Pancreas (tissue), 10 donors: ENCODE results near the gene PARVA. TPM values are rescaled to one million over a fixed set of nuclear protein-coding genes. Genes with fewer than 3 reads are reported as not detected.

Experiments
- ATAC-seq, 4 donors: fragments of 200-7000 bp; cut with Tn5 transposase; one replicate each; pipeline versions ENCODE4 v1.8.0 to v1.9.1; 2020; ENCODE audit warnings: mild to moderate bottlenecking in 4 of 4, moderate library complexity in 4 of 4
- DNase-seq, 6 donors: peaks; one replicate each; pipeline ENCODE4 v3.0.0-alpha.2; 2020
- FAIRE-seq: peaks from 2 replicates; lab custom pipeline; 2012; peaks lifted over from hg19 to GRCh38; lab: Jason Lieb, UNC
- H3K27ac ChIP-seq, 4 donors: fragments of 200-600 bp; sonication (generic); 1 replicate in 3 of 4; 2 replicates in 1 of 4; pipeline versions ENCODE4 v1.5.0 to v1.8.0; 2020
- H3K27me3 ChIP-seq, 4 donors: fragments of 200-600 bp; one replicate each; pipeline ENCODE4 v1.8.0; 2021
- H3K36me3 ChIP-seq, 3 donors: fragments of 200-600 bp; sonication (generic) in 1 of 3; one replicate each; pipeline versions ENCODE4 v1.5.0 to v1.8.0; 2020 to 2021
- H3K4me1 ChIP-seq, 3 donors: fragments of 200-600 bp; one replicate each; pipeline ENCODE4 v1.8.0; 2021
- H3K4me3 ChIP-seq, 4 donors: fragments of 200-600 bp; sonication (generic) in 2 of 4; one replicate each; pipeline versions ENCODE4 v1.5.0 to v1.8.0; 2020 to 2021
- H3K9me3 ChIP-seq, 4 donors: fragments of 200-600 bp; one replicate each; pipeline ENCODE4 v1.8.0; 2021
- WGBS, 2 donors: extraction: QIAGEN DNeasy Blood & Tissue Kit; methylation state at CpG; one replicate each; pipeline ENCODE4 v1.1.7; 2013; 5-methylcytosine and 5-hydroxymethylcytosine counted together
- intact Hi-C, 3 donors: fragments of 100-400 bp; cut with DNase I; formaldehyde crosslinking; loops; one replicate each; pipeline versions ENCODE4 v1.11.1 to v1.14.2; 2022
- polyA plus RNA-seq, 2 donors: library from polyadenylated mRNA; stranded (reverse); fragments of 200-250 nt; gene quantifications; one replicate each; pipeline ENCODE4 v1.2.3, GENCODE V29; 2013
- total RNA-seq, 6 donors: library from RNA; stranded (reverse); fragmentation: NEBNext Ultra II Directional in 4 of 6; extraction: Animal tissue kit (Norgen Biotek cat#: 25700) in 4 of 6; gene quantifications; one replicate each; pipeline versions ENCODE4 v1.2.1 to v1.2.4, GENCODE V29; 2021 to 2023
- TF ChIP-seq, protein P1 (sequence below), 4 donors: fragments of 200-600 bp; sonication (generic) in 3 of 4; IDR thresholded peaks; one replicate each; pipeline versions ENCODE4 v1.5.0 to v1.8.0; 2021; ENCODE audit warnings: antibody characterized with exemption in 4 of 4
- donor health status: healthy with polysubstance abuse.
- donor health status: DM: no; HTN: no; CAD: no; lungs with moderate emphysema.
- donor health status: DM: no; HTN: no; CAD: no.
- donor health status: control.
- donor health status: control.
- donor health status: Bipolar disorder and iron deficiency.
- donor health status: DM: yes; HTN: yes; CAD: no.
- donor health status: DM: no; HTN: no; CAD: no.
- donor health status: DM: no; HTN: no; CAD: no.
- donor health status: DM: yes; HTN: yes; CAD: no.

Gene PARVA
- total and polyA plus RNA-seq, 8 donors: 12.4 to 61.9 (median 43.1) TPM

DNA sequence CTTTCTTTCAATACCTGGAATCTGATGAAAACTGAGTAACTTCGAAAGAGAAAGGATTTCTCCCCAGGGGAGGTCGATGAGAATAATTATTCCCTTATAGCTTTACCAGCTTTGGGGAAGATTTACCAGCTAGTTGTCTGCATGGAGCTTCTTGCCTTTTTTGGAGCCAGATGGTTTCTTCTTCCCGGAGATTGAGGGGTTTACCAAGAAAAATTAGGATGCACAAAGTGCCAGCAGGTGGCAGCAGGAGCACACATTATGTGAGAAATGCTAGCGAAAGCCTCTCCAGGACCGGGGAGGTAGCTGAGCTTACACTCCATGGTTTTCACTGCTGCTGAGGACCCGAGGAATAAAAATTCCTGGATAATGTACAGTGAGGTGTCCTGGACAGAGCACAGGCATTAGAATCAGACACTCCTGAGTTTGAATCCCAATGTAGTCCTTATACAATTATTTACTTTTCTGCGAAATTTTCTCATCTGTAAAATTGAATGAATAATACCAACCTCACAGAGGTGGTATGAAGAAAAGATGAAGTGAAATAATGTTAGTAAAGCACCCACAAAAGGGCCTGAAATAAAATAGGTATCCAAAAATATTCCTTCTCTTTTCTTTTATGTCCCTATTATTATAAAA, 46.0 kb upstream of the PARVA start:
- peak; percentile 74 to 89 (median 80) for DNase-seq
- H3K4me1 ChIP-seq: peaks cover 0 to 5% (median 3%) of the 10 kb centered on the region in 3 donors
- no peaks in the 10 kb centered on the region for H3K9me3 ChIP-seq
- H3K36me3 ChIP-seq: no peaks in the 10 kb centered on the region
- FAIRE-seq: peak; percentile 69
- H3K27me3 ChIP-seq: no peaks in the 10 kb centered on the region
- H3K27ac ChIP-seq: no peak overlapping the region
- ATAC-seq: peak; percentile 94 to 100 (median 98)
- TF ChIP-seq, protein P1, sequence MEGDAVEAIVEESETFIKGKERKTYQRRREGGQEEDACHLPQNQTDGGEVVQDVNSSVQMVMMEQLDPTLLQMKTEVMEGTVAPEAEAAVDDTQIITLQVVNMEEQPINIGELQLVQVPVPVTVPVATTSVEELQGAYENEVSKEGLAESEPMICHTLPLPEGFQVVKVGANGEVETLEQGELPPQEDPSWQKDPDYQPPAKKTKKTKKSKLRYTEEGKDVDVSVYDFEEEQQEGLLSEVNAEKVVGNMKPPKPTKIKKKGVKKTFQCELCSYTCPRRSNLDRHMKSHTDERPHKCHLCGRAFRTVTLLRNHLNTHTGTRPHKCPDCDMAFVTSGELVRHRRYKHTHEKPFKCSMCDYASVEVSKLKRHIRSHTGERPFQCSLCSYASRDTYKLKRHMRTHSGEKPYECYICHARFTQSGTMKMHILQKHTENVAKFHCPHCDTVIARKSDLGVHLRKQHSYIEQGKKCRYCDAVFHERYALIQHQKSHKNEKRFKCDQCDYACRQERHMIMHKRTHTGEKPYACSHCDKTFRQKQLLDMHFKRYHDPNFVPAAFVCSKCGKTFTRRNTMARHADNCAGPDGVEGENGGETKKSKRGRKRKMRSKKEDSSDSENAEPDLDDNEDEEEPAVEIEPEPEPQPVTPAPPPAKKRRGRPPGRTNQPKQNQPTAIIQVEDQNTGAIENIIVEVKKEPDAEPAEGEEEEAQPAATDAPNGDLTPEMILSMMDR (IDR thresholded peaks at IDR 0.05): peak; percentile 46 to 67 (median 64)
- no peak overlapping the region for H3K4me3 ChIP-seq
- 6 to 7% methylated on average over 7 of the region's 7 CpGs for WGBS, 2 donors
- intact Hi-C loops: no loop called here

- H3K4me3 ChIP-seq: no peak overlapping the region
- no peaks in the 10 kb centered on the region for H3K9me3 ChIP-seq
- DNase-seq (no peak), FAIRE-seq (no peak), ATAC-seq (no peak)
- no peaks in the 10 kb centered on the region for H3K36me3 ChIP-seq
- TF ChIP-seq, protein P1 (IDR thresholded peaks at IDR 0.05): no peak
- H3K4me1 ChIP-seq: no peaks in the 10 kb centered on the region
- WGBS, 2 donors: 69 to 73% methylated on average over 6 of the region's 6 CpGs
- intact Hi-C loops: no loop called here
- H3K27ac ChIP-seq: no peak overlapping the region
- no peaks in the 10 kb centered on the region for H3K27me3 ChIP-seq
Observed at GRCh38 chr11:12343526-12343925, 33.8 kb upstream of the PARVA start.

DNA sequence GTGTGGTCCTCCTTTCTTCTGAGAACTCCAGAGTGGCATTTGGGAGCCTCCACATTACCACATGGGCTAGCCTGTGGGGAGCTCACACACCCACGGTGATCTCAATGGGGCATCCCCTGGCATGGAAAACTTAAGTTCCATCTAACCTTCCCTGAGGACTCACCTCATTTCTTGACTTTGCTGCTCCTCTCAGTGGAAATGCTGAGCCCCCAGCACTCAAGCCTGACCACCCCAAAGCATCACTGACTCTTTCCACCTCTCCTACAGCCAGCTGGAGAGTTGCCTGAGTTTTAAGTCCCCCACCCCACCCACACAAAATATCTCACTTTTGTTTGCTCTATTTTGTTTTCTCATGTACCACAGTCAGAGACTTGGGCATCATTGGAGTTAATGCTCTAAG, 23.8 kb upstream of the PARVA start:
- ATAC-seq: no peak
- no peak for FAIRE-seq
- WGBS, 2 donors: 80 to 88% methylated on average over 1 of the region's 1 CpG
- Histone ChIP-seq H3K27ac (no peak overlapping the region), H3K27me3 (no peaks in the 10 kb centered on the region), H3K4me1 (peaks cover 13 to 24% (median 19%) of the 10 kb centered on the region in 3 donors), H3K36me3 (no peaks in the 10 kb centered on the region), H3K4me3 (no peak overlapping the region), H3K9me3 (no peaks in the 10 kb centered on the region)
- no peak for DNase-seq
- TF ChIP-seq, protein P1 (IDR thresholded peaks at IDR 0.05): no peak
- intact Hi-C loops: no loop called here

- no peak for DNase-seq
Observed at GRCh38 chr11:12354750-12355545, 22.4 kb upstream of the PARVA start.

More at GRCh38 chr11:12354750-12355545, 22.4 kb upstream of the PARVA start:
- Histone ChIP-seq H3K36me3 (no peaks in the 10 kb centered on the region), H3K27me3 (no peaks in the 10 kb centered on the region), H3K27ac (no peak overlapping the region), H3K9me3 (no peaks in the 10 kb centered on the region), H3K4me3 (no peak overlapping the region), H3K4me1 (peaks cover 13 to 35% (median 30%) of the 10 kb centered on the region in 3 donors)
- WGBS, 2 donors: 61 to 63% methylated on average over 9 of the region's 9 CpGs
- TF ChIP-seq, protein P1 (IDR thresholded peaks at IDR 0.05): no peak
- intact Hi-C loops: no loop called here
- FAIRE-seq: no peak
- ATAC-seq: no peak
